IPS DF 6.9 (cell line): ENCODE measurements around the gene TOMM22.
"Not testable (repeated sequence)": the region's sequence is repeated elsewhere in the genome, so short reads cannot be mapped to it uniquely, and the experiment has no call there.

ENCODE experiments used
- DNase-seq: peaks from one replicate; pipeline ENCODE4 v3.0.0-alpha.2; 2013; ENCODE audit warnings: low read depth, low spot score
- H3K27ac ChIP-seq: one replicate; pipeline ENCODE4 v1.5.1; 2013; ENCODE audit warnings: low read length, control low read depth
- H3K27me3 ChIP-seq: 2 replicates; pipeline ENCODE4 v1.6.1; 2013; ENCODE audit warnings: mild to moderate bottlenecking, low read length; ENCODE audit not compliant: control insufficient read depth, insufficient read depth
- H3K36me3 ChIP-seq: 2 replicates; pipeline ENCODE4 v1.6.1; 2013; ENCODE audit warnings: low read length; ENCODE audit not compliant: control insufficient read depth, insufficient read depth
- H3K4me1 ChIP-seq: 2 replicates; pipeline ENCODE4 v1.6.1; 2013; ENCODE audit warnings: low read length; ENCODE audit not compliant: control insufficient read depth, insufficient read depth
- H3K4me3 ChIP-seq: 2 replicates; pipeline ENCODE4 v1.5.1; 2013; ENCODE audit warnings: mild to moderate bottlenecking, low read length
- H3K9me3 ChIP-seq: 2 replicates; pipeline ENCODE4 v1.6.1; 2013; ENCODE audit warnings: low read length, inconsistent platforms; ENCODE audit not compliant: control insufficient read depth, insufficient read depth
- WGBS: extraction: QIAGEN DNeasy Blood & Tissue Kit; methylation state at CpG from one replicate; pipeline ENCODE4 v1.1.7; 2013; ENCODE audit warnings: mixed read lengths, missing lambda C conversion rate; ENCODE audit not compliant: insufficient read length, insufficient coverage; 5-methylcytosine and 5-hydroxymethylcytosine counted together

The TOMM22 gene

GRCh38 chr22:38681582-38682335 lies at the start of gene TOMM22:
Gene TOMM22 (plus strand): TSS chr22:38681957. CDS start chr22:38681979, 22 bp downstream.
- peaks cover 13% of the 10 kb centered on the region; the same call in 1 of the 2 replicates for H3K36me3 ChIP-seq
- no peak within 1 kb of the TSS for H3K27ac ChIP-seq
- no peaks in the 10 kb centered on the region for H3K4me1 ChIP-seq
- DNase-seq: peak; percentile 80
- no peaks in the 10 kb centered on the region for H3K27me3 ChIP-seq
- H3K9me3 ChIP-seq: no peaks in the 10 kb centered on the region
- peak within 1 kb of the TSS; percentile 100 for H3K4me3 ChIP-seq
- WGBS: no CpG with 5 or more reads among the region's 60 CpGs

GRCh38 chr22:38632528-38632927 lies 49.2 kb upstream of the TOMM22 start:
- WGBS: no CpG with 5 or more reads among the region's 3 CpGs
- no peaks in the 10 kb centered on the region for H3K27me3 ChIP-seq

GRCh38 chr22:38638216-38638615 lies 43.5 kb upstream of the TOMM22 start:
- Histone ChIP-seq H3K27ac (no peak overlapping the region), H3K4me1 (no peaks in the 10 kb centered on the region), H3K27me3 (no peaks in the 10 kb centered on the region), H3K9me3 (no peaks in the 10 kb centered on the region), H3K4me3 (no peak overlapping the region), H3K36me3 (no peaks in the 10 kb centered on the region)
- no CpG with 5 or more reads among the region's 2 CpGs for WGBS
- no peak for DNase-seq

More at GRCh38 chr22:38632528-38632927, 49.2 kb upstream of the TOMM22 start:
- Histone ChIP-seq H3K4me1 (no peaks in the 10 kb centered on the region), H3K4me3 (no peak overlapping the region), H3K36me3 (no peaks in the 10 kb centered on the region), H3K9me3 (no peaks in the 10 kb centered on the region; the same call in 1 of the 2 replicates), H3K27ac (no peak overlapping the region)
- DNase-seq: no peak

GRCh38 chr22:38638728-38639127 lies 43.0 kb upstream of the TOMM22 start:
- no CpG with 5 or more reads among the region's 3 CpGs for WGBS
- DNase-seq: no peak
- Histone ChIP-seq H3K36me3 (no peaks in the 10 kb centered on the region), H3K4me3 (no peak overlapping the region), H3K9me3 (no peaks in the 10 kb centered on the region), H3K27ac (no peak overlapping the region), H3K4me1 (no peaks in the 10 kb centered on the region), H3K27me3 (no peaks in the 10 kb centered on the region)

- Histone ChIP-seq H3K4me1 (no peaks in the 10 kb centered on the region), H3K9me3 (no peaks in the 10 kb centered on the region), H3K36me3 (no peaks in the 10 kb centered on the region), H3K27me3 (no peaks in the 10 kb centered on the region), H3K27ac (no peak overlapping the region), H3K4me3 (no peak overlapping the region)
- no peak for DNase-seq
- no CpG with 5 or more reads among the region's 13 CpGs for WGBS
Measured at GRCh38 chr22:38641476-38642040, 40.2 kb upstream of the TOMM22 start.

GRCh38 chr22:38644245-38644644 lies 37.5 kb upstream of the TOMM22 start:
- not testable (repeated sequence) for H3K27ac ChIP-seq, H3K36me3 ChIP-seq, H3K9me3 ChIP-seq, DNase-seq, H3K27me3 ChIP-seq, H3K4me1 ChIP-seq, H3K4me3 ChIP-seq
- no CpG with 5 or more reads among the region's 5 CpGs for WGBS

- no peaks in the 10 kb centered on the region for H3K4me1 ChIP-seq
Measured at GRCh38 chr22:38645430-38645829, 36.3 kb upstream of the TOMM22 start.

GRCh38 chr22:38649841-38650522 lies 31.8 kb upstream of the TOMM22 start:
- H3K27me3 ChIP-seq: no peaks in the 10 kb centered on the region
- H3K27ac ChIP-seq: no peak overlapping the region
- DNase-seq: no peak
- no peaks in the 10 kb centered on the region for H3K4me1 ChIP-seq
- H3K4me3 ChIP-seq: no peak overlapping the region
- no peaks in the 10 kb centered on the region for H3K36me3 ChIP-seq
- no CpG with 5 or more reads among the region's 5 CpGs for WGBS
- no peaks in the 10 kb centered on the region for H3K9me3 ChIP-seq

More at GRCh38 chr22:38645430-38645829, 36.3 kb upstream of the TOMM22 start:
- no peaks in the 10 kb centered on the region for H3K36me3 ChIP-seq
- WGBS: no CpG with 5 or more reads among the region's 6 CpGs
- no peaks in the 10 kb centered on the region for H3K9me3 ChIP-seq
- H3K27me3 ChIP-seq: no peaks in the 10 kb centered on the region
- no peak for DNase-seq
- H3K27ac ChIP-seq: no peak overlapping the region
- no peak overlapping the region for H3K4me3 ChIP-seq

GRCh38 chr22:38652859-38653258 lies 28.9 kb upstream of the TOMM22 start:
- no peak for DNase-seq
- H3K36me3 ChIP-seq: no peaks in the 10 kb centered on the region

GRCh38 chr22:38653741-38654140 lies 28.0 kb upstream of the TOMM22 start:
- no peak overlapping the region for H3K4me3 ChIP-seq
- no peaks in the 10 kb centered on the region for H3K9me3 ChIP-seq
- WGBS: no CpG with 5 or more reads among the region's 8 CpGs
- no peaks in the 10 kb centered on the region for H3K4me1 ChIP-seq
- H3K27me3 ChIP-seq: no peaks in the 10 kb centered on the region
- no peak overlapping the region for H3K27ac ChIP-seq
- no peaks in the 10 kb centered on the region for H3K36me3 ChIP-seq
- DNase-seq: no peak

More at GRCh38 chr22:38652859-38653258, 28.9 kb upstream of the TOMM22 start:
- Histone ChIP-seq H3K9me3 (no peaks in the 10 kb centered on the region), H3K4me3 (no peak overlapping the region), H3K27ac (no peak overlapping the region), H3K27me3 (no peaks in the 10 kb centered on the region), H3K4me1 (no peaks in the 10 kb centered on the region)
